ENCODE results near the gene KSR2.

GRCh38 chr12:117421068-117421752 is 547.6 kb downstream of the KSR2 start:
- TF ChIP-seq CTCF (conservative IDR thresholded peaks at IDR 0.05), result no peak
- no peak for TF ChIP-seq EZH2 (IDR thresholded peaks at IDR 0.05; ENCODE audit: low read depth)
